Measurements from ENCODE around the gene GHITM.
"Not testable (repeated sequence)": the region's sequence is repeated elsewhere in the genome, so short reads cannot be mapped to it uniquely, and the experiment has no call there.

GHITM gene

GRCh38 chr10:84148006-84148597, 8.8 kb downstream of the GHITM start:
- peak; percentile 25 for DNase-seq

GRCh38 chr10:84149854-84150253, 10.5 kb downstream of the GHITM start:
- DNase-seq, result no peak

GRCh38 chr10:84152769-84153168, 13.5 kb downstream of the GHITM start:
- DNase-seq, result no peak

GRCh38 chr10:84155521-84155920, 16.2 kb downstream of the GHITM start:
- no peak for DNase-seq

- no peak for DNase-seq
Observed at GRCh38 chr10:84156009-84156408, 16.7 kb downstream of the GHITM start.

- peak; percentile 36 for DNase-seq
Observed at GRCh38 chr10:84156768-84157167, 17.5 kb downstream of the GHITM start.

- DNase-seq, result no peak
Observed at GRCh38 chr10:84158061-84158460, 18.8 kb downstream of the GHITM start.

- DNase-seq, result no peak
Observed at GRCh38 chr10:84158550-84158949, 19.2 kb downstream of the GHITM start.

- no peak for DNase-seq
Observed at GRCh38 chr10:84159076-84159685, 19.9 kb downstream of the GHITM start.

- no peak for DNase-seq
Observed at GRCh38 chr10:84160663-84161362, 21.5 kb downstream of the GHITM start.

GRCh38 chr10:84163996-84164395, 24.7 kb downstream of the GHITM start:
- DNase-seq, result no peak

GRCh38 chr10:84164442-84164841, 25.1 kb downstream of the GHITM start:
- no peak for DNase-seq

- DNase-seq, result no peak
Observed at GRCh38 chr10:84166620-84167288, 27.4 kb downstream of the GHITM start.

- not testable (repeated sequence) for DNase-seq
Observed at GRCh38 chr10:84167289-84167653, 28.0 kb downstream of the GHITM start.

GRCh38 chr10:84168382-84168781, 29.1 kb downstream of the GHITM start:
- not testable (repeated sequence) for DNase-seq

GRCh38 chr10:84171237-84171636, 31.9 kb downstream of the GHITM start:
- not testable (repeated sequence) for DNase-seq

- not testable (repeated sequence) for DNase-seq
Observed at GRCh38 chr10:84171700-84172466, 32.6 kb downstream of the GHITM start.

- no peak for DNase-seq
Observed at GRCh38 chr10:84172467-84173356, 33.4 kb downstream of the GHITM start.

- DNase-seq, result no peak
Observed at GRCh38 chr10:84173501-84173929, 34.2 kb downstream of the GHITM start, which contains the start of gene GPR15LG. GPR15LG (plus strand) TSS chr10:84173801; CDS start chr10:84173852, 51 bp downstream.

- no peak for DNase-seq
Observed at GRCh38 chr10:84175436-84175835, 36.1 kb downstream of the GHITM start.

- no peak for DNase-seq
Observed at GRCh38 chr10:84176351-84176750, 37.0 kb downstream of the GHITM start.
